22Rv1 (cell line): ENCODE measurements around the gene MAGI1.

Source experiments
- ZFX ChIP-seq: fragments of 450-650 bp; IDR thresholded peaks from 2 replicates; pipeline ENCODE4 v1.6.1; 2017; ENCODE audit warnings: antibody characterized with exemption, borderline replicate concordance
- TF ChIP-seq, protein P1 (sequence below): fragments of 450-650 bp; IDR thresholded peaks from 2 replicates; pipeline ENCODE4 v1.5.1; 2017; ENCODE audit warnings: mild to moderate bottlenecking

DNA sequence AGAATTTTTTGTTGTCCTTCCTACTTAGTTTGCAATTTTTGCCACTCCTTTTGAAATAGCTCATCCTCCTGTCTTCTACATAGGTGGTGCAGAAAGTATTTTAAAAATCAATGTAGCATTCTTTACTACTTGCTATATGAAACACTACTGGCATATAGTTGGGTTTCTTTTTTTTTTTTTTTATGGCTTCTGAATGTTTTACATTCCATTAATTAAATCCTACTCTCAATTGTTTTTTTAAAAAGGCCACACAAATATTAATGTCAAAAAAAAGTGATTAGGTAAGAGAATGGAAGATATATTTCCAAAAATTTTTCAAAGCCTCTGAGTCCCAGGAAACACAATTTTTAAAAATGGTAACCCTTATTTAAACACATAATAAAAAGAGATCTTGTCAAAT lies 262.6 kb downstream of the MAGI1 start:
- TF ChIP-seq, protein P1, sequence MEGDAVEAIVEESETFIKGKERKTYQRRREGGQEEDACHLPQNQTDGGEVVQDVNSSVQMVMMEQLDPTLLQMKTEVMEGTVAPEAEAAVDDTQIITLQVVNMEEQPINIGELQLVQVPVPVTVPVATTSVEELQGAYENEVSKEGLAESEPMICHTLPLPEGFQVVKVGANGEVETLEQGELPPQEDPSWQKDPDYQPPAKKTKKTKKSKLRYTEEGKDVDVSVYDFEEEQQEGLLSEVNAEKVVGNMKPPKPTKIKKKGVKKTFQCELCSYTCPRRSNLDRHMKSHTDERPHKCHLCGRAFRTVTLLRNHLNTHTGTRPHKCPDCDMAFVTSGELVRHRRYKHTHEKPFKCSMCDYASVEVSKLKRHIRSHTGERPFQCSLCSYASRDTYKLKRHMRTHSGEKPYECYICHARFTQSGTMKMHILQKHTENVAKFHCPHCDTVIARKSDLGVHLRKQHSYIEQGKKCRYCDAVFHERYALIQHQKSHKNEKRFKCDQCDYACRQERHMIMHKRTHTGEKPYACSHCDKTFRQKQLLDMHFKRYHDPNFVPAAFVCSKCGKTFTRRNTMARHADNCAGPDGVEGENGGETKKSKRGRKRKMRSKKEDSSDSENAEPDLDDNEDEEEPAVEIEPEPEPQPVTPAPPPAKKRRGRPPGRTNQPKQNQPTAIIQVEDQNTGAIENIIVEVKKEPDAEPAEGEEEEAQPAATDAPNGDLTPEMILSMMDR, result no peak
- TF ChIP-seq ZFX, result no peak
